IMR-90 (cell line): ENCODE measurements around the gene KDM4E. TPM values are rescaled to one million over a fixed set of nuclear protein-coding genes. Genes with fewer than 3 reads are reported as not detected.

Experiments
- ATAC-seq: fragments of 200-7000 bp; cut with Tn5 transposase; 2 replicates; pipeline ENCODE4 v1.9.1; 2020; ENCODE audit warnings: low read depth, mild to moderate bottlenecking, moderate library complexity
- BruUV-seq: library from RNA; stranded (reverse); fragments of 400-500 nt; replicated peaks from 2 replicates; lab custom pipeline; 2021; lab: Mats Ljungman, UMichigan
- CTCF ChIA-PET: fragments of 300-600 bp; formaldehyde crosslinking; extraction: SDS; loops from one replicate; lab custom pipeline; 2021; ENCODE audit warnings: antibody characterized with exemption; lab: Yijun Ruan, JAX
- POLR2A ChIA-PET: fragments of 300-600 bp; sonication (Branson Sonifier 250); formaldehyde crosslinking; loops from one replicate; lab custom pipeline; 2022; ENCODE audit warnings: antibody characterized with exemption; ENCODE audit not compliant: unreplicated experiment; lab: Charles Lee
- DNase-seq: peaks from one replicate; pipeline ENCODE4 v3.0.0; 2013
- H2AFZ ChIP-seq: replicated peaks from 2 replicates; pipeline ENCODE3; 2013; ENCODE audit warnings: low read length, mild to moderate bottlenecking; ENCODE audit not compliant: poor library complexity
- H2AK5ac ChIP-seq: 2 replicates; pipeline ENCODE4 v1.6.1; 2013; ENCODE audit warnings: low read depth, low read length, inconsistent platforms
- H2AK9ac ChIP-seq: replicated peaks from 2 replicates; pipeline ENCODE3; 2013; ENCODE audit warnings: mild to moderate bottlenecking, low read depth, low read length, moderate library complexity; ENCODE audit not compliant: poor library complexity
- H2BK120ac ChIP-seq: 2 replicates; pipeline ENCODE4 v1.6.1; 2013; ENCODE audit warnings: low read depth, low read length, inconsistent platforms
- H2BK15ac ChIP-seq: 3 replicates; pipeline ENCODE4 v1.6.1; 2013; ENCODE audit warnings: low read depth, low read length, inconsistent platforms
- H2BK20ac ChIP-seq: 2 replicates; pipeline ENCODE4 v1.6.1; 2013; ENCODE audit warnings: low read depth, mild to moderate bottlenecking, inconsistent platforms, low read length, moderate library complexity
- H2BK5ac ChIP-seq: 2 replicates; pipeline ENCODE4 v1.6.1; 2013; ENCODE audit warnings: mild to moderate bottlenecking, low read depth, low read length, inconsistent platforms; ENCODE audit not compliant: poor library complexity, severe bottlenecking
- H3K14ac ChIP-seq: replicated peaks from 2 replicates; pipeline ENCODE4 v1.6.1; 2013; ENCODE audit warnings: low read depth, low read length, inconsistent platforms
- H3K18ac ChIP-seq: 2 replicates; pipeline ENCODE4 v1.6.1; 2013; ENCODE audit warnings: low read depth, low read length, control low read depth
- H3K23ac ChIP-seq: 2 replicates; pipeline ENCODE4 v1.6.1; 2013; ENCODE audit warnings: low read depth, low read length, inconsistent platforms
- H3K27ac ChIP-seq: 2 replicates; pipeline ENCODE4 v1.5.1; 2013; ENCODE audit warnings: mild to moderate bottlenecking, control low read depth, low read length; ENCODE audit not compliant: insufficient read depth
- H3K27me3 ChIP-seq: 2 replicates; pipeline ENCODE4 v1.6.1; 2013; ENCODE audit warnings: low read length; ENCODE audit not compliant: control insufficient read depth, insufficient read depth
- H3K36me3 ChIP-seq: 2 replicates; pipeline ENCODE4 v1.6.1; 2013; ENCODE audit warnings: low read length, mixed read lengths; ENCODE audit not compliant: control insufficient read depth, insufficient read depth
- H3K4ac ChIP-seq: 2 replicates; pipeline ENCODE4 v1.6.1; 2013; ENCODE audit warnings: low read depth, low read length, inconsistent platforms
- H3K4me1 ChIP-seq: 2 replicates; pipeline ENCODE4 v1.6.1; 2013; ENCODE audit warnings: low read length, mixed read lengths; ENCODE audit not compliant: control insufficient read depth, insufficient read depth
- H3K4me2 ChIP-seq: 2 replicates; pipeline ENCODE4 v1.6.1; 2013; ENCODE audit warnings: low read depth, mild to moderate bottlenecking, control low read depth, low read length, moderate library complexity
- H3K4me3 ChIP-seq: 2 replicates; pipeline ENCODE4 v1.5.1; 2013; ENCODE audit warnings: low read depth, mild to moderate bottlenecking, control low read depth, low read length, moderate library complexity; ENCODE audit not compliant: insufficient read depth
- H3K56ac ChIP-seq: 2 replicates; pipeline ENCODE4 v1.6.1; 2013; ENCODE audit warnings: low read length, inconsistent platforms; ENCODE audit not compliant: insufficient read depth; ENCODE audit errors: extremely low read depth
- H3K79me1 ChIP-seq, 2 experiments: 2 replicates each; pipeline ENCODE4 v1.6.1; 2013; ENCODE audit warnings: low read length in 2 of 2, inconsistent platforms in 1 of 2, low read depth in 1 of 2
- H3K9ac ChIP-seq: 2 replicates; pipeline ENCODE4 v1.6.1; 2013; ENCODE audit warnings: low read depth, low read length, control low read depth
- H3K9me1 ChIP-seq: 2 replicates; pipeline ENCODE4 v1.6.1; 2013; ENCODE audit warnings: low read length, inconsistent platforms; ENCODE audit not compliant: insufficient read depth
- H3K9me3 ChIP-seq: 2 replicates; pipeline ENCODE4 v1.6.1; 2013; ENCODE audit warnings: low read length; ENCODE audit not compliant: control insufficient read depth, insufficient read depth
- H4K20me1 ChIP-seq: 2 replicates; pipeline ENCODE4 v1.6.1; 2013; ENCODE audit warnings: low read length, inconsistent platforms; ENCODE audit not compliant: insufficient read depth
- H4K5ac ChIP-seq: 2 replicates; pipeline ENCODE4 v1.6.1; 2013; ENCODE audit warnings: mild to moderate bottlenecking, low read depth, low read length, control low read depth
- H4K8ac ChIP-seq, 2 experiments: 2 replicates each; pipeline ENCODE4 v1.6.1; 2013; ENCODE audit warnings: low read depth in 2 of 2, low read length in 2 of 2, control low read depth in 1 of 2, inconsistent platforms in 1 of 2
- H4K91ac ChIP-seq: 2 replicates; pipeline ENCODE4 v1.6.1; 2013; ENCODE audit warnings: low read depth, low read length, inconsistent platforms; ENCODE audit not compliant: insufficient read depth
- BHLHE40 ChIP-seq: fragments of 150-350 bp; IDR thresholded peaks from 2 replicates; pipeline ENCODE4 v1.6.1; 2016; ENCODE audit warnings: mild to moderate bottlenecking, low read depth, low read length
- CEBPB ChIP-seq: IDR thresholded peaks from 2 replicates; pipeline ENCODE4 v1.6.1; 2012; ENCODE audit warnings: low read depth, low read length, improper control_type of control experiment
- CHD1 ChIP-seq: IDR thresholded peaks from 2 replicates; pipeline ENCODE4 v1.6.1; 2012; ENCODE audit warnings: low read depth, low read length, improper control_type of control experiment
- CTCF ChIP-seq: conservative IDR thresholded peaks from 2 replicates; pipeline ENCODE4 v1.5.1; 2012; ENCODE audit warnings: mild to moderate bottlenecking, low read depth, low read length, improper control_type of control experiment
- ELK1 ChIP-seq: fragments of 150-350 bp; IDR thresholded peaks from 2 replicates; pipeline ENCODE4 v1.6.1; 2016; ENCODE audit warnings: low read depth, mild to moderate bottlenecking, low read length, moderate library complexity, borderline replicate concordance
- FOS ChIP-seq: fragments of 150-350 bp; IDR thresholded peaks from 2 replicates; pipeline ENCODE4 v1.6.1; 2016; ENCODE audit warnings: low read depth, low read length
- MAFK ChIP-seq: IDR thresholded peaks from 2 replicates; pipeline ENCODE4 v1.6.1; 2012; ENCODE audit warnings: low read depth, low read length, improper control_type of control experiment
- MAZ ChIP-seq: IDR thresholded peaks from 2 replicates; pipeline ENCODE4 v1.6.1; 2012; ENCODE audit warnings: low read depth, mild to moderate bottlenecking, low read length, improper control_type of control experiment, moderate library complexity, borderline replicate concordance
- NFE2L2 ChIP-seq: fragments of 150-350 bp; IDR thresholded peaks from 2 replicates; pipeline ENCODE4 v1.6.1; 2016; ENCODE audit warnings: low read depth, mild to moderate bottlenecking, low read length
- POLR2A ChIP-seq: IDR thresholded peaks from 2 replicates; pipeline ENCODE4 v1.6.1; 2012; ENCODE audit warnings: mild to moderate bottlenecking, low read depth, low read length
- RAD21 ChIP-seq: IDR thresholded peaks from 2 replicates; pipeline ENCODE4 v1.6.1; 2012; ENCODE audit warnings: low read length, improper control_type of control experiment
- RCOR1 ChIP-seq: IDR thresholded peaks from 2 replicates; pipeline ENCODE4 v1.6.1; 2012; ENCODE audit warnings: mild to moderate bottlenecking, low read length, improper control_type of control experiment; ENCODE audit not compliant: insufficient replicate concordance
- RFX5 ChIP-seq: IDR thresholded peaks from 2 replicates; pipeline ENCODE4 v1.8.0; 2012; ENCODE audit warnings: low read depth, mild to moderate bottlenecking, low read length, moderate library complexity
- SMC3 ChIP-seq: fragments of 150-350 bp; IDR thresholded peaks from 2 replicates; pipeline ENCODE4 v1.6.1; 2016; ENCODE audit warnings: low read depth, mild to moderate bottlenecking, antibody characterized with exemption, low read length, moderate library complexity
- USF2 ChIP-seq: fragments of 150-350 bp; IDR thresholded peaks from 2 replicates; pipeline ENCODE4 v1.6.1; 2017; ENCODE audit warnings: mild to moderate bottlenecking, antibody characterized with exemption, low read length, low read depth
- WGBS, 2 experiments: methylation state at CpG; one replicate each; pipeline versions ENCODE4 v1.1.5 to v1.1.7; 2013; ENCODE audit warnings: missing lambda C conversion rate in 2 of 2; ENCODE audit not compliant: insufficient read length in 1 of 2; ENCODE audit errors: extremely low coverage in 2 of 2; 5-methylcytosine and 5-hydroxymethylcytosine counted together
- dilution Hi-C: fragments of 300-500 bp; cut with HindIII; formaldehyde crosslinking; loops from one replicate; pipeline ENCODE4 v1.14.3; 2018; ENCODE audit warnings: low sequenced_read_pairs; ENCODE audit not compliant: unreplicated experiment
- in situ Hi-C: fragments of 300-500 bp; cut with MboI; formaldehyde crosslinking; loops from 3 replicates; pipeline ENCODE4 v1.14.3; 2019; ENCODE audit warnings: low sequenced_read_pairs, inconsistent platforms, mixed read lengths
- intact Hi-C: fragments of 100-400 bp; cut with micrococcal nuclease; formaldehyde crosslinking; loops from 2 replicates; pipeline ENCODE4 v1.10.0; 2022
- polyA plus RNA-seq, 3 experiments: library from polyadenylated mRNA; depleted of rRNA; stranded (reverse); fragments of >200 nt; gene quantifications; 2 replicates each; pipeline ENCODE4 v1.2.3, GENCODE V29; 2012; ENCODE audit warnings: low replicate concordance in 1 of 3
- total RNA-seq: library from RNA; depleted of rRNA; stranded (reverse); fragments of >200 nt; gene quantifications from 2 replicates; pipeline ENCODE4 v1.2.3, GENCODE V29; 2012

KDM4E gene
- total and polyA plus RNA-seq, 2 of the 4 experiments (the other 2 are of a cell fraction) = not detected

- H3K27ac ChIP-seq = no peak overlapping the region
- H3K27me3 ChIP-seq = no peaks in the 10 kb centered on the region
- intact Hi-C loops (no loop called here), dilution Hi-C loops (no loop called here), in situ Hi-C loops (loop anchor here (5.0 to 25.0 kb wide), 2 partner anchors 687 to 1362 kb away; no protein-coding TSS in a partner anchor)
- no peak overlapping the region for H4K8ac ChIP-seq
- no peak overlapping the region; the same call in 1 of the 2 replicates for H3K4ac ChIP-seq
- H3K36me3 ChIP-seq = no peaks in the 10 kb centered on the region
- H2BK120ac ChIP-seq = no peak overlapping the region
- H4K20me1 ChIP-seq = no peaks in the 10 kb centered on the region
- no peak overlapping the region for H2AFZ ChIP-seq
- H3K9ac ChIP-seq = no peak overlapping the region
- no peaks in the 10 kb centered on the region for H3K9me3 ChIP-seq
- peaks cover 3 to 6% of the 10 kb centered on the region in 2 experiments; a peak in 2 of 4 replicates for H3K79me1 ChIP-seq
- H3K4me3 ChIP-seq = no peak overlapping the region
- H3K4me1 ChIP-seq = no peaks in the 10 kb centered on the region; the same call in 1 of the 2 replicates
- H2BK5ac ChIP-seq = no peak overlapping the region
- H3K18ac ChIP-seq = no peak overlapping the region; the same call in 1 of the 2 replicates
- no peak for ATAC-seq
- no peak for DNase-seq
- no CpG with 5 or more reads among the region's 8 CpGs for WGBS, 2 experiments
- no peak overlapping the region for H2BK20ac ChIP-seq
- H3K56ac ChIP-seq = no peak overlapping the region
- H3K9me1 ChIP-seq = no peaks in the 10 kb centered on the region
- no peak overlapping the region for H4K91ac ChIP-seq
- H3K23ac ChIP-seq = no peak overlapping the region
- CTCF ChIA-PET = interaction anchor here (1.0 kb wide), 1 partner anchor 8 kb away, joined by 3 read pairs; the partner anchor contains the start of gene SRSF8
- no peak overlapping the region for H2AK5ac ChIP-seq
- H2AK9ac ChIP-seq = no peak overlapping the region
- H3K14ac ChIP-seq = no peak overlapping the region
- no peak overlapping the region for H3K4me2 ChIP-seq
- H2BK15ac ChIP-seq = no peak overlapping the region
- H4K5ac ChIP-seq = no peak overlapping the region
- POLR2A ChIA-PET = no interaction called here
- TF ChIP-seq CHD1 (no peak), FOS (no peak), NFE2L2 (no peak), MAFK (no peak), MAZ (no peak), BHLHE40 (no peak), USF2 (no peak), RAD21 (no peak), RCOR1 (no peak), SMC3 (no peak), CEBPB (no peak), CTCF (no peak), ELK1 (no peak), RFX5 (no peak), POLR2A (no peak)
- BruUV-seq = no TSS peak
Observed at GRCh38 chr11:95074792-95075563, 49.9 kb downstream of the KDM4E start.
